HG03097 (cell line): Measurements from ENCODE around the gene SVOPL.

Experiments used
- ATAC-seq: cut with Tn5 transposase; IDR thresholded peaks from one replicate; pipeline ENCODE4 v1.9.1; 2021; ENCODE audit not compliant: unreplicated experiment, low FRiP score

The SVOPL gene

GRCh38 chr7:138662076-138662990, 38.8 kb downstream of the SVOPL start:
- no peak for ATAC-seq

GRCh38 chr7:138661069-138661635, 40.0 kb downstream of the SVOPL start:
- ATAC-seq: no peak

GRCh38 chr7:138658889-138659288, 42.3 kb downstream of the SVOPL start:
- ATAC-seq: no peak

GRCh38 chr7:138657854-138658386, 43.2 kb downstream of the SVOPL start:
- no peak for ATAC-seq

- ATAC-seq: no peak
Measured at GRCh38 chr7:138656952-138657351, 44.2 kb downstream of the SVOPL start.

GRCh38 chr7:138654616-138655015, 46.5 kb downstream of the SVOPL start:
- ATAC-seq: no peak

- ATAC-seq: no peak
Measured at GRCh38 chr7:138649506-138649905, 51.7 kb downstream of the SVOPL start.

- ATAC-seq: no peak
Measured at GRCh38 chr7:138645284-138645683, 55.9 kb downstream of the SVOPL start.

GRCh38 chr7:138632826-138633602, 68.1 kb downstream of the SVOPL start:
- ATAC-seq: no peak

- ATAC-seq: no peak
Measured at GRCh38 chr7:138632384-138632783, 68.8 kb downstream of the SVOPL start.

GRCh38 chr7:138630059-138630610, 71.0 kb downstream of the SVOPL start:
- no peak for ATAC-seq

GRCh38 chr7:138627361-138627760, 73.8 kb downstream of the SVOPL start:
- no peak for ATAC-seq

- no peak for ATAC-seq
Measured at GRCh38 chr7:138626846-138627245, 74.3 kb downstream of the SVOPL start.

GRCh38 chr7:138625849-138626230, 75.3 kb downstream of the SVOPL start:
- ATAC-seq: no peak

- no peak for ATAC-seq
Measured at GRCh38 chr7:138625084-138625848, 75.9 kb downstream of the SVOPL start.

- ATAC-seq: no peak
Measured at GRCh38 chr7:138622841-138623240, 78.3 kb downstream of the SVOPL start.

GRCh38 chr7:138618933-138619332, 82.2 kb downstream of the SVOPL start:
- ATAC-seq: no peak

- no peak for ATAC-seq
Measured at GRCh38 chr7:138618506-138618905, 82.7 kb downstream of the SVOPL start.

GRCh38 chr7:138616085-138616484, 85.1 kb downstream of the SVOPL start:
- no peak for ATAC-seq

GRCh38 chr7:138613630-138614029, 87.5 kb downstream of the SVOPL start:
- ATAC-seq: no peak
